ENCODE data around the gene MSH4.

Gene MSH4

DNA sequence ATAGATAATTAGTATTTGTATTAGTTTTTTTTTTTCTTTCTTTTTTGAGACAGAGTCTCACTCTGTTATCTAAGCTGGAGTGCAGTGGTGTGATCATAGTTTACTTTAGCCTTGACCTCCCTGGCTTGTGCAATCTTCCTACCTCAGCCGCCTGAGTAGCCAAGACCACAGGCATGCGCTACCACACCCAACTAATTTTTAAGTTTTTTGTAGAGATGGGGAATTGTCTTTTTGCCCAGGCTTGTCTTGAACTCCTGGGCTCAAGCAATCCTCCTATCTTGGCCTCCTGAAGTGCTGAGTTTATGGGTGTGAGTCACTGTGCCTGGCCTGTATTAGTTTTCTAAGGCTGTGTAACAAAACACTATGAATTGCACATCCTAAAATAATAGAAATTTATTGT is 58.3 kb downstream of the MSH4 start:
- Histone ChIP-seq H3K9me2 (replicated peaks; ENCODE audit: low read depth, low read length) (no peaks in the 10 kb centered on the region), H3K4me3 (ENCODE audit: low read length, poor library complexity, severe bottlenecking) (no peak overlapping the region), H3F3A (ENCODE audit: low read depth) (no peaks in the 10 kb centered on the region), H3K9ac (ENCODE audit: low read depth, low read length, poor library complexity, severe bottlenecking) (no peak overlapping the region), H4K20me1 (ENCODE audit: insufficient read depth, low read length, poor library complexity, severe bottlenecking) (no peaks in the 10 kb centered on the region), H3K4me1 (ENCODE audit: insufficient read depth, low read length, poor library complexity, severe bottlenecking) (no peaks in the 10 kb centered on the region), H3K4me2 (ENCODE audit: low read depth, low read length, poor library complexity, severe bottlenecking) (no peak overlapping the region), H3K79me2 (ENCODE audit: insufficient read depth, low read length) (no peaks in the 10 kb centered on the region), H3K9me3 (ENCODE audit: insufficient read depth, low read depth, low read length) (no peaks in the 10 kb centered on the region), H3K27me3 (ENCODE audit: insufficient read depth, low read length, poor library complexity, severe bottlenecking) (no peaks in the 10 kb centered on the region), H3K36me3 (ENCODE audit: insufficient read depth, low read length) (no peaks in the 10 kb centered on the region), H2AFZ (ENCODE audit: low read length) (no peak overlapping the region)
- TF ChIP-seq, protein P1, sequence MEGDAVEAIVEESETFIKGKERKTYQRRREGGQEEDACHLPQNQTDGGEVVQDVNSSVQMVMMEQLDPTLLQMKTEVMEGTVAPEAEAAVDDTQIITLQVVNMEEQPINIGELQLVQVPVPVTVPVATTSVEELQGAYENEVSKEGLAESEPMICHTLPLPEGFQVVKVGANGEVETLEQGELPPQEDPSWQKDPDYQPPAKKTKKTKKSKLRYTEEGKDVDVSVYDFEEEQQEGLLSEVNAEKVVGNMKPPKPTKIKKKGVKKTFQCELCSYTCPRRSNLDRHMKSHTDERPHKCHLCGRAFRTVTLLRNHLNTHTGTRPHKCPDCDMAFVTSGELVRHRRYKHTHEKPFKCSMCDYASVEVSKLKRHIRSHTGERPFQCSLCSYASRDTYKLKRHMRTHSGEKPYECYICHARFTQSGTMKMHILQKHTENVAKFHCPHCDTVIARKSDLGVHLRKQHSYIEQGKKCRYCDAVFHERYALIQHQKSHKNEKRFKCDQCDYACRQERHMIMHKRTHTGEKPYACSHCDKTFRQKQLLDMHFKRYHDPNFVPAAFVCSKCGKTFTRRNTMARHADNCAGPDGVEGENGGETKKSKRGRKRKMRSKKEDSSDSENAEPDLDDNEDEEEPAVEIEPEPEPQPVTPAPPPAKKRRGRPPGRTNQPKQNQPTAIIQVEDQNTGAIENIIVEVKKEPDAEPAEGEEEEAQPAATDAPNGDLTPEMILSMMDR (conservative IDR thresholded peaks at IDR 0.05; ENCODE audit: low read length), result no peak
- no peak for TF ChIP-seq EZH2phosphoT487 (IDR thresholded peaks at IDR 0.05; ENCODE audit: borderline replicate concordance)

DNA sequence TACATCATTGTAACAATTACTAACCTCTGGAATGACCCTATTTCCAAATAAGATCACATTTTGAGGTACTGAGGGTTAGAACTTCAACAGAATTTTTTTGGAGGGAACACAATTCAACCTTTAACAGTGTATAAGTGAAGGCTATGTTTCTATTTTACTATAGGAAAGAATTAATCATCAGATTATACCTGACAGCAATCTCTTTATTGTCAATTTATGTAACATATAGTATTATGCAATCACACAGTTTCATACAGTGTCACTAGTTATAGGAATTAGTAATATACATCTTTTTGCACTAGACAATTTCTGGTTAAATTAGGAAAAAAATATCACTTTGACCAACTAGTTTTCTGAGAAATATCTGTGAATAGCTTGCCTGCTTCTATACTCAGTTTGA is 59.1 kb downstream of the MSH4 start:
- TF ChIP-seq, protein P1 (conservative IDR thresholded peaks at IDR 0.05; ENCODE audit: low read length), result no peak
- TF ChIP-seq EZH2phosphoT487 (IDR thresholded peaks at IDR 0.05; ENCODE audit: borderline replicate concordance), result no peak
- no peaks in the 10 kb centered on the region for H3K79me2 ChIP-seq (ENCODE audit: insufficient read depth, low read length)
- no peak overlapping the region for H2AFZ ChIP-seq (ENCODE audit: low read length)

DNA sequence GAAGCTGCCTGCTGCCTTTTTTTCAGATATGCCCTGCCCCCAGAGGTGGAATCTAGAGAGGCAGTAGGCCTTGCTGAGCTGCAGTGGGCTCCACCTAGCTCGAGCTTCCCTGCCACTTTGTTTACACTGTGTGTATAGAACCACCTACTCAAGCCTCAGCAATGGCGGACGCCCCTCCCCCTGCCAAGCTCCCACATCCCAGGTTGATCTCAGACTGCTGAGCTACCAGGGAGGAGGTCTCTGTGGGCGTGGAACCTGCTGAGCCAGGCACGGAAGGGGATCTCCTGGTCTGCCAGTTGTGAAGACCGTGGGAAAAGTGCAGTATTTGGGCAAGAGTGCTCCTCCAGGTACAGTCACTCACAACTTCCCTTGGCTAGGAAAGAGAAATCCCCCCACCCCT is 65.1 kb downstream of the MSH4 start:
- Histone ChIP-seq H3K4me3 (ENCODE audit: low read length, poor library complexity, severe bottlenecking) (no peak overlapping the region), H3K79me2 (ENCODE audit: insufficient read depth, low read length) (no peaks in the 10 kb centered on the region), H2AFZ (ENCODE audit: low read length) (no peak overlapping the region), H3K4me2 (ENCODE audit: low read depth, low read length, poor library complexity, severe bottlenecking) (no peak overlapping the region), H3K27me3 (ENCODE audit: insufficient read depth, low read length, poor library complexity, severe bottlenecking) (no peaks in the 10 kb centered on the region), H3K4me1 (ENCODE audit: insufficient read depth, low read length, poor library complexity, severe bottlenecking) (no peaks in the 10 kb centered on the region), H3K9ac (ENCODE audit: low read depth, low read length, poor library complexity, severe bottlenecking) (no peak overlapping the region), H3K36me3 (ENCODE audit: insufficient read depth, low read length) (no peaks in the 10 kb centered on the region), H3K9me3 (ENCODE audit: insufficient read depth, low read depth, low read length) (no peaks in the 10 kb centered on the region), H3F3A (ENCODE audit: low read depth) (no peaks in the 10 kb centered on the region), H4K20me1 (ENCODE audit: insufficient read depth, low read length, poor library complexity, severe bottlenecking) (no peaks in the 10 kb centered on the region), H3K9me2 (replicated peaks; ENCODE audit: low read depth, low read length) (no peaks in the 10 kb centered on the region)
- TF ChIP-seq EZH2phosphoT487 (IDR thresholded peaks at IDR 0.05; ENCODE audit: borderline replicate concordance), result no peak
- TF ChIP-seq, protein P1 (conservative IDR thresholded peaks at IDR 0.05; ENCODE audit: low read length), result no peak

More for the DNA sequence above, 59.1 kb downstream of the MSH4 start:
- no peaks in the 10 kb centered on the region for H3K4me1 ChIP-seq (ENCODE audit: insufficient read depth, low read length, poor library complexity, severe bottlenecking)
- H3F3A ChIP-seq (ENCODE audit: low read depth), result no peaks in the 10 kb centered on the region
- H3K27me3 ChIP-seq (ENCODE audit: insufficient read depth, low read length, poor library complexity, severe bottlenecking), result no peaks in the 10 kb centered on the region
- H3K36me3 ChIP-seq (ENCODE audit: insufficient read depth, low read length), result no peaks in the 10 kb centered on the region
- H3K4me2 ChIP-seq (ENCODE audit: low read depth, low read length, poor library complexity, severe bottlenecking), result no peak overlapping the region
- no peaks in the 10 kb centered on the region for H3K9me3 ChIP-seq (ENCODE audit: insufficient read depth, low read depth, low read length)
- H3K4me3 ChIP-seq (ENCODE audit: low read length, poor library complexity, severe bottlenecking), result no peak overlapping the region
- no peak overlapping the region for H3K9ac ChIP-seq (ENCODE audit: low read depth, low read length, poor library complexity, severe bottlenecking)
- H4K20me1 ChIP-seq (ENCODE audit: insufficient read depth, low read length, poor library complexity, severe bottlenecking), result no peaks in the 10 kb centered on the region
- no peaks in the 10 kb centered on the region for H3K9me2 ChIP-seq (replicated peaks; ENCODE audit: low read depth, low read length)

Data from Loucy (cell line).